GM21390 (cell line): Measurements from ENCODE around the gene ZBTB18.
"Not testable (repeated sequence)": the region's sequence is repeated elsewhere in the genome, so short reads cannot be mapped to it uniquely, and the experiment has no call there.

Experiments
- ATAC-seq: cut with Tn5 transposase; IDR thresholded peaks from one replicate; pipeline ENCODE4 v1.9.1; 2021; ENCODE audit not compliant: unreplicated experiment

ZBTB18 gene

GRCh38 chr1:244050835-244051444 is at the start of gene ZBTB18:
Gene ZBTB18, plus strand, starts transcription at chr1:244051283. Its CDS starts 149 bp downstream, at chr1:244051432.
- ATAC-seq: no peak

- ATAC-seq: no peak
Measured at GRCh38 chr1:244002721-244003120, 48.4 kb upstream of the ZBTB18 start.

GRCh38 chr1:244005455-244005854 is 45.6 kb upstream of the ZBTB18 start:
- no peak for ATAC-seq

- ATAC-seq: no peak
Measured at GRCh38 chr1:244006381-244006901, 44.6 kb upstream of the ZBTB18 start.

- no peak for ATAC-seq
Measured at GRCh38 chr1:244006961-244007360, 44.1 kb upstream of the ZBTB18 start.

- ATAC-seq: no peak
Measured at GRCh38 chr1:244010191-244010590, 40.9 kb upstream of the ZBTB18 start.

- ATAC-seq: no peak
Measured at GRCh38 chr1:244010703-244011123, 40.4 kb upstream of the ZBTB18 start.

GRCh38 chr1:244011271-244011670 is 39.8 kb upstream of the ZBTB18 start:
- ATAC-seq: no peak

- no peak for ATAC-seq
Measured at GRCh38 chr1:244011786-244012185, 39.3 kb upstream of the ZBTB18 start.

- ATAC-seq: no peak
Measured at GRCh38 chr1:244012202-244012601, 38.9 kb upstream of the ZBTB18 start.

- no peak for ATAC-seq
Measured at GRCh38 chr1:244013100-244013499, 38.0 kb upstream of the ZBTB18 start.

GRCh38 chr1:244014862-244015261 is 36.2 kb upstream of the ZBTB18 start:
- not testable (repeated sequence) for ATAC-seq

GRCh38 chr1:244019982-244020485 is 31.0 kb upstream of the ZBTB18 start:
- no peak for ATAC-seq

- ATAC-seq: no peak
Measured at GRCh38 chr1:244021427-244021826, 29.7 kb upstream of the ZBTB18 start.

- no peak for ATAC-seq
Measured at GRCh38 chr1:244022311-244022710, 28.8 kb upstream of the ZBTB18 start.

GRCh38 chr1:244022864-244023440 is 28.1 kb upstream of the ZBTB18 start:
- no peak for ATAC-seq

- ATAC-seq: no peak
Measured at GRCh38 chr1:244027491-244028145, 23.5 kb upstream of the ZBTB18 start.

GRCh38 chr1:244028701-244029100 is 22.4 kb upstream of the ZBTB18 start:
- no peak for ATAC-seq

GRCh38 chr1:244029124-244029523 is 22.0 kb upstream of the ZBTB18 start:
- no peak for ATAC-seq

GRCh38 chr1:244030481-244031040 is 20.5 kb upstream of the ZBTB18 start:
- ATAC-seq: no peak

GRCh38 chr1:244035358-244035757 is 15.7 kb upstream of the ZBTB18 start:
- no peak for ATAC-seq

GRCh38 chr1:244037252-244037651 is 13.8 kb upstream of the ZBTB18 start:
- ATAC-seq: no peak
